ENCODE results near the gene DUSP23.

DUSP23 gene

GRCh38 chr1:159781992-159782391, 1.2 kb downstream of the DUSP23 start:
- intact Hi-C loops (cut with DNase I), result loop anchor here (2.0 kb wide), 1 partner anchor 109 kb away; no protein-coding TSS in a partner anchor
- DNase-seq, result peak in 1 of 10 donors; percentile 76

DNA sequence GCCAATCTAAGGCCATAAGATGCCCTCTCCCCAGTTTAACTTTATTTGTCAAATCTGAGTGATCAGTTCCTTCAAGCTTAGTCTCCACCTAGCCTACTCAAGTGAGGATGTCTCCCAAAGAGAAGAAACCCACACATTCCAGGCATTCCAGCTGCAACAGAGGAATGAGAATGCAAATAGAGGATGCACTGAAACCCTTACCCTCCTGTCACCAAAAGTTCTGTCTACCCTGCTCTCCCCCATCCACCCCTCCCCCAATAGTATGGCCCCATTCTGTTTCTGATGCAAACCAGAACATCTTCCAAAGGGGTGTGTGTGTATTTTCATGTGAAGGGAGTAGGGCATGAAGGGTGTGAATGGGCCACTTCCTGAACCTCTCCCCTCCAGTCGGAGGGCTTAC, 3.0 kb downstream of the DUSP23 start:
- intact Hi-C loops (cut with DNase I), result no loop called here
- no peak for DNase-seq

DNA sequence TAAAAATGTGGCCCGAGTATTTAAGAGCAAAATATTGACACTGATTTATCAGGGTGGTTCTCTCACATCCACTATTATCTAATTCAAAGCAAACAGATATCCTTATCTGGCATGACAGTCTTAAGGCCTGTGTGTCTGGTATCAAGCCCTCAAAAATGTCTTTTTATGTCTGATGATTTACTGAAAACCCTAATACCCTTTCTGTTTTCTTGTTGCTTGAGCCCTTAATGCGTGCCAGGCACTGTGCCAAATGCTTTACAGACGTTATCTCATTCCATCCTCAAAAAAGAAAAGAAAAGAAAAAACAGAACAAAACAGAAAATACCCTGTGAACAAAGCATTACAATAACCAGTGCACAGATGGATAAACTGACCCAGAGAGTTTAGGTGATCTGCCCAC, 5.7 kb downstream of the DUSP23 start:
- intact Hi-C loops (cut with DNase I), result no loop called here
- DNase-seq, result peak in 1 of 10 donors; percentile 16

GRCh38 chr1:159786966-159787365, 6.2 kb downstream of the DUSP23 start:
- peak in 1 of 10 donors; percentile 28 for DNase-seq
- intact Hi-C loops (cut with DNase I), result no loop called here

GRCh38 chr1:159790237-159790917, 9.6 kb downstream of the DUSP23 start:
- no peak for DNase-seq
- intact Hi-C loops (cut with DNase I), result loop anchor here (10.0 kb wide), 1 partner anchor 214 kb away; no protein-coding TSS in a partner anchor

DNA sequence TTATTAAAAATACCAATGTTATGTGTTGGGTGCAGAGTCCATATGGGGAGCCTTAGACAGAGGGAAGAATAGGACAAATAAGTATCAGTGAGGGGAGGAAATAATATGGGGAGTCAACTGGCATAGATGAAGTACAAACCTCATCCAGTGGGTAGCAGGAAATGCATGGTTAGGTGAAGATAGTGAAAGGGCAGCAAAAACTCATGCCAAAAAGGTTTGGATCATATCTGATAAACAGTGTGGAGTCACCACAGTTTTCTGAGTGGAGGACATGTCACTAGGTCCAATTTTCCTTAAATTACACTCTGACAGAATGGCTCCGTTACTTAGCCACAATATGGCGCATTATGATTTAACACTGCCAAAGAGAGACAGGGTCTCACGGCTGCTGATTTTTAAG, 10.3 kb downstream of the DUSP23 start:
- intact Hi-C loops (cut with DNase I), result loop anchor here (10.0 kb wide), 1 partner anchor 214 kb away; no protein-coding TSS in a partner anchor
- DNase-seq, result no peak

DNA sequence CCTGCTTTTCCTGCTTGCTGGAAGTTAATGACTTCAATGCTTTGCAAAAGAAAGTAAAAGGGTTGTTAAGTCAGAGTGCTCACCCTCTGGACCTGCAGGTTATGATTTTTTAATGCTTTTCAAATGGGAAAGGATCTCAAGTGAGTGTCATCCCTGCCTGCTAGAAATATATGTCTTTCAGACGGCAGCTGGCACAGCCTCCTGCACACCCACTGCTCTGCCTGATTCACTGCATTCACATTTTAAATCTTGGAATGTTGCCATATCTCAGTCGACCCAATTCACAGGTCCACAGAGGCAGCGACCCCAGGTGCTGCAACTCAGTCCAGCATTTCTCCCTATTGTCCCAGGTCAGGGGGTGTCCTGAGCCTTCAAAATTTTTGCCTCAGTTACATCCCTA, 10.7 kb downstream of the DUSP23 start:
- intact Hi-C loops (cut with DNase I), result loop anchor here (10.0 kb wide), 1 partner anchor 213 kb away; no protein-coding TSS in a partner anchor
- peak in 1 of 10 donors; percentile 66 for DNase-seq

DNA sequence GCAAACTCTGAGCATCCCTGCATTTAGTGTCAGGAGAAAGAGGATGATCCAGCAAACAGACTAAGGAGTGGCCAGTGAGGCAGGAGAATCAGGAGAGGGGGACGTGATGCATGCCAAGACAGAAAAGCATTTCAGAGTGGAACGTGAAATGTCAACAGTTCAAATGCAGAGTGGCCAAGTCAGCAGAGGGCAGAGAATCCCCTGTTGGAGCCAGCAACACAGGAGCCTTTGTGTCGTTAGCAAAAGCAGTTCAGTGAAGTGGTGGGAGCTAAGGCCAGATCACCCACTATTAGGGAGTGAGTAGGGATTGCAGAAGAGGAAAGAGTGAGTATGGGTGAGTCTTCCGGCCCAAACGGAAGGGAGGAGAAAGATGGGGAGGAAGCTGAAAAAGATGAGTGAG, 14.8 kb downstream of the DUSP23 start:
- no peak for DNase-seq
- intact Hi-C loops (cut with DNase I), result loop anchor here (5.0 to 10.0 kb wide), 2 partner anchors 57 to 209 kb away; no protein-coding TSS in a partner anchor

DNA sequence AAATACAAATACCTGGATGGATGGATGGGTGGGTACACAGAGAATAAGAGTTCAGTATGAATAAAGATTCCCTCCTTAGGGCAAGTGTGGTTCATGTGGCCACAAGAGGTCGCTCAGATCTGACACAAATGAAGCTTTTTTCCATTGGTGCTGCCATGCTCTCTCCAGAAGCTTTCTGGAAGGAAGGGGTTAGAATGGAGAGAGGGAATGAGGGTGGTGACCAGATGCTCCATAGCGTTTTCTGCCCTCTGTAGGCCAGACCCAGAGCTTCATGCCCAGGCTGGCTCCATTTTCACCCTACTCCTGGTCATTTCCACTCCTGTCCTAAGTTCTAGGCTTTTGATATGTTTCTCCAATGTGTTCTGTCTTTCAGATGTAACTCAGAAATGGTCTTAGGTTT, 18.1 kb downstream of the DUSP23 start:
- DNase-seq, result peak in 5 of 10 donors; percentile 36 to 84 (median 48)
- intact Hi-C loops (cut with DNase I), result loop anchor here (2.0 to 10.0 kb wide), 3 partner anchors 53 to 206 kb away; no protein-coding TSS in a partner anchor

DNA sequence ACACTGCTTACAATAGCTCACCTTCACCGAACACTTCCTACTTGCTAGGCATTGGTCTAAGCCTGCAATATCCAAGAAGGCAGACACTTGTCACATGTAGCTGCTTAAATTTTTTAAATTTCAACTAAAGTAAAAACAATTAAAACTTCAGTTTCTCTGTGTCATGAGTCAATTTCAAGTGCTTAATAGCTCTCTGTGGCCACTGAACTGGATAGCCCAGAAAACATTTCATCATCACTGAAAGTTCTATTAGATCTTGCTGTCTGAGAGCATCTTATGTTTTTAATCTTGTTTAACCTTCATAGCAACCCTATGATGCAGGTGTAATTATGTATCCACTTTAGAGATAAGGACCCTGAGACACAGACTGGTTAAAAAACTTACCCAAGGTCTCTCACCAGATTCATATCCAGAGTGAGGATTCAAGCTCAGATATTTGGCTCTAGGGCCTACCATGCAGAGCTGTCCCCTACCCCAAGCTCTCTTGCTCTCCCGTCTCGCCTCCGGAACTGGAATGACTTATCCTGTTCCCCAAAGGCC, 18.8 kb downstream of the DUSP23 start:
- intact Hi-C loops (cut with DNase I), result loop anchor here (2.0 to 10.0 kb wide), 3 partner anchors 53 to 205 kb away; no protein-coding TSS in a partner anchor
- DNase-seq, result peak in 1 of 10 donors; percentile 31

DNA sequence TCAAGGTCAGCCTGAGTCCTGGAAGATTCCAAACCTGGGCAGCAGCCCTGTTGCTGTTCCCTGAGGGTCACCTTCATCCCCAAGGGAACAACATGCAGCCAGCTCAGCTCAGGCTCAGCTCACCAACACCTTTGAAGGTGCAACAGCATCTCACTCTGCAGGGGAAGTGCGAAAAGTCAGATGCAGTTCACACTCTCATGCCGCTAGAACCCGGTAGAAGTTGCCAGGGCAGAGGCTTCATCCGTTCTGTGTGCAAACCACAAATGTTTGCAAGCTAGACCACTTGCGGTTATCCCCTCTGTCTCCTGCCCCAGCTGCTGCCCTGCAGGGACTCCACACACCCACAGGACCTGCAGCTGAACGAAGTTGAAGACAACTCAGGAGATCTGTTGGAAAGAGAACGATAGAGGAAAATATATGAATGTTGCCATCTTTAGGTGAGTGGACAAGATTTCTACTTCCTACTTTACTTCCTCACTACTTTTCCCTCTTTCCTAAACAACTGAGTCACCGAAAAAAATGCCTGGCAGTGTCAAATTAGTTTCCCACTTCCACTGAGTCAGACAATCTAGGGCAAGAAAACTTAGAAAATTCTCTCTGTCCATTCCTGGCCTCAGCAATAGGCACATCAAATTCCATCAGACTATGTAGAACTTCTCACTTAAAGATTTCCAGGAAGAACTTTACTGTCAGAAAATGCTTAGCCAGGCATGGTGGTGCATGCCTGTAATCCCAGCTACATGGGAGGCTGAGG, 19.6 kb downstream of the DUSP23 start:
- intact Hi-C loops (cut with DNase I), result no loop called here

DNA sequence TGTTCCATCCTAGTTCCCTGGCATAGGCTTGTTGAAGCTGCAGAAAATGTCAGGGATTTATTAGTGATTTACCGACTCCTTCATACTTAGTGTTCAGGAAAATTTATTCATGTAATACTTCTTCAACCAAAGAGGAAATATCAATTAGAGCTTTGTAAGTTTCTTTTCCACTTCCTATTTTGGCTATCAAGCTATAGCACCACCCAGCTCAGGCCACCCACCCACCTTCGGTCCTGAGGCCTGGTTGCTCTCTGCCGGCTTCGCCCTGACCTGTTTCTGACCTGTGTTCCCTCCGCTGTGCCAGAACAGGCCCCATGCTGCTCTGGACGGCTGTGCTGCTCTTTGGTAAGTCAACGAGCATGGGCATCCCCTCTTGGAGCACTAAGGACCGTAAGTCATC, 21.3 kb downstream of the DUSP23 start, which contains the start of gene FCRL6:
TSS of gene FCRL6 (plus strand) at position 250 of the 400 bp plus-strand sequence. CDS start at position 315, 65 bp downstream.
- intact Hi-C loops (cut with DNase I), result no loop called here
- DNase-seq, result peak in 1 of 10 donors; percentile 51

More for the DNA sequence above, 19.6 kb downstream of the DUSP23 start:
- peak in 1 of 10 donors; percentile 46 for DNase-seq

- intact Hi-C loops (cut with DNase I), result no loop called here
- peak in 1 of 10 donors; percentile 49 for DNase-seq
These were observed 23.4 kb downstream of the DUSP23 start for GRCh38 chr1:159803956-159804689.

DNA sequence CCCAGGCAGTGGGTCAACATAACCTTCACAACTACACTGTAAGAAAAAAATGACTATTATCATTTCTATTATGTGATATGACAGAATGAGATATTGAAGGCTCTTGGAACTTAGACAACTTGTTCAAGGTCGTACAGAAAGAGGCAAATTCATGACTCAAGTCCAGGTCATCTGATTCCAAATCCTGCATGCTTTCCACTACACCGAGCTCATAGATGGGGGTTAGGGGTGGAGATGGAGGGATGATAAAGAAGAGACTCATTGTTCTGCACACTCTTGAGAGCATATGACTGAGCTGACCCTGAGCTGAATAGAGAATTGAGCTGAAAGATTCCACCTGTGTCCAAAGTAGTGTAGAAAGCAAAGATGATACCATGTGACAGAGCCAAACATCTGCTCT, 24.2 kb downstream of the DUSP23 start:
- DNase-seq, result no peak
- intact Hi-C loops (cut with DNase I), result no loop called here

DNA sequence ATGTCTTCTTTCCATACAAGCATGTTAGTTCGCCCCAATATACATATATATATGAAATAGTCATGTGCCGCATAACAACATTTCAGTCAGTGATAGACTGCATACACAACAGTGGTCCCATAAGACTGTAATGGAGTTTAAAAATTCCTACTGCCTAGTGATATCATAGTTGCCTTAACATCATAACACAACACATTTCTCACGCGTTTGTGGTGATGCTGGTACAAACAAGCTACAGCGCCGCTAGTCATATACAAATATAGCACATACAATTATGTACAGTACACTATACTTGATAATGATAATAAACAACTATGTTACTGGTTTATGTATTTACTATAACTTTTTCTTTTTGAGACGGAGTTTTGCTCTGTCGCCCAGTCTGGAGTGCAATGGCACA, 35.2 kb downstream of the DUSP23 start:
- no peak for DNase-seq
- intact Hi-C loops (cut with DNase I), result no loop called here

DNA sequence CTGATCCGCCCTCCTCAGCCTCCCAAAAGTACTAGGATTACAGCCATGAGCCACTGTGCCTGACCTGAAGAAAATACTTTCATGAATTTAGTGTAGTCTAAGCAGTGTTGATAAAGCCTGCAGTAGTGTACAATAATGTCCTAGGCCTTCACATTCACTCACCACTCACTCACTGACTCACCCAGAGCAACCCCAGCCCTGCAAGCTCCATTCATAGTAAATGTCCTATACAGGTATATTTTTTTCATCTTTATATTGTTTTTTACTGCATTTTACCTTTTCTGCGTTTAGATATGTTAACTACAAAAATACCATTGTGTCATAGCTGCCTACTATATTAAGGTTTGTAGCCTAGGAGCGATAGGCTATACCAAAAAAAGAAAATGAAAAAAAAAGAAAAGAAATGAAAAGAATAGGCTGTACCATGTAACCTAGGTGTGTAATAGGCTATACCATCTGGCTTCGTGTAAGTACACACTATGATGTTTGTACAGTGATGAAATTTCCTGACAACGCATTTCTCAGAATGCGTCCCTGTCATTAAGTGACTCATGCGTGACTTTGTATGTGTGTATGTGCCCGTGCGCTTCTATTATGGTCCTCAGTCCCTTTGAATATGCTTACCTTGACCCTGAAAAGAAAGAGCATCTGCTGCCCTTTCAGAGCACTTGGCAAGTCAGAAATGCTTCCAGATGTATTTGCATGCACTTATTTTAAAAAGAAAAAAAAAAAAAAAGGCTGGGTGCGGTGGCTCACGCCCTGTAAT, 36.7 kb downstream of the DUSP23 start:
- no peak for DNase-seq
- intact Hi-C loops (cut with DNase I), result no loop called here

DNA sequence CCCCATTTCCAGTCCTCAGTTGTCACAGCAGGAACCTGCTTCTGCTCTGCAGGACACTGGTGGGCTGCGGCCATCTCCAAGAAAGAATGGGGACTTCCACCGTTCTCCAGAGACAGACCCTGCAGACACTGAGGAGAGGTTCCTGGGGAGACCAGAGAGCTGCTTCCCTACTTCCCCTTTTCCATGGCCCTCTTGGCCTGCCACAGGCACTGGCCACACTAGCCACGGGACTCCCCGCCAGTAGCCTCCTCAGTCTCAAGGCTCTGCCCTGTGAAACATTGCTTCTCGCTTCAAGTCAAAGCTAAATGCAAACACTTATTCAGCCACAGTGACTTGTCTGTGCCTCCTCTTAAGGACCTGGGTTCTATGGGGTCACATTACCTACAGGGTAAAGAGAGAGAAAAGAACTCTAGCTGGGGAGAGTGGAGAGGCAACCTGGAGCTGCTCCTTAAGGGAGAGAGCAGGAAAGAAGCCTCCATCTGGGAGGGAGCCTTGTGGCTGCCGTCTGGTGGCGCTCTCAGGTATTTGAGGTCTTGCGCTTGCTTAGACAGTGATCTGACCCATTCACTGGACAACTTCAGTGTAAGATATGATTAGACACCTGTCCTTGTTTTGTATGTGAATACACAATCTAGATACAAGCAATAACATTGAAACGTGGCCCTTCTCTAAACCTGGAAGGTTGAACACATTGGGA, 40.6 kb downstream of the DUSP23 start:
- intact Hi-C loops (cut with DNase I), result no loop called here
- DNase-seq, result peak in 1 of 10 donors; percentile 47

DNA sequence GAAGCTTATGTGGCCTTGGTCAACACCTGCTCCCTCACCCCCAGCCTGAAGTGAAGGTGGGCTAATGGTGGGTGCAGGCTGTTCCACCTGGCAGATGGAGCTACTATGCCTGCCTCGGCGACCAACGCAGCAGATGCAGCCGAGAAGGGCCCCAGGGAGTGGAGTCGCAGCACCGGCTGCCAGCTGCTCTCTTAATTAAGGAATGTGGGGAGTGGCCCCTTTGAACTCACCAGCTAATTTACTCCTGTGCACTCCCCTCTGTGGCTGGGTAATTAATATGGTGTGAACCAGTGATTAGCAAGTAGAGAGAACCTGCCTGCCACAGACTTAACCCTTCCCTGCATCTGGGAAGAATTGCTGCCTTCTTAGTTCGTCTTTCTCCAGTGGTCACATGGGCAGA, 42.6 kb downstream of the DUSP23 start:
- no peak for DNase-seq
- intact Hi-C loops (cut with DNase I), result no loop called here

DNA sequence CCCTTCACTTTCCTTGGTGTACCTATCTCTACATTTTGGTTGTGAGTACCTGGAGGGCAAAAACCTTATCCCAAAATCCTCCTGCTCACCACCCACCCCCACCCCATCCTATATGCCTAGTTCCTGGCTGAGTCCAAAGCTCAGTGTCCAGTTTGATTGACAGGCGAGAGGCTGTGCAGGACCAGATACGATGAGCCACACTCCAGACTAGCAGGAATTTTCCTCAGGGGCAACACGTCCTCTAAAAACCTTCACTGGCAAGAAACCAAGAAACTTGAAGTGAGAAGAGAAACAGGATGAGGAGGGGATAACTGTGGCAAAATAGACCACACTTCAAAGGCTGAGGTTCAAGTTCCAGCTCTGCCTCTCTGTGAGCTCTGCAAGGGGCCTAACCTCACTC, 44.8 kb downstream of the DUSP23 start:
- intact Hi-C loops (cut with DNase I), result no loop called here
- DNase-seq, result no peak

Data from posterior cingulate gyrus (tissue), 11 donors.